Measurements from ENCODE around the gene CAPN3.

The CAPN3 gene

GRCh38 chr15:42395838-42396237, 36.5 kb downstream of the CAPN3 start:
- DNase-seq (ENCODE audit: low spot score): no peak
- no peak for TF ChIP-seq CTCF (IDR thresholded peaks at IDR 0.05; ENCODE audit: extremely low read depth, insufficient read depth, missing control alignments)
- in situ Hi-C loops (cut with MboI; ENCODE audit: low pct_unique_long_range_greater_than_20kb, low sequenced_read_pairs, unreplicated experiment): no loop called here

- TF ChIP-seq CTCF (IDR thresholded peaks at IDR 0.05; ENCODE audit: extremely low read depth, insufficient read depth, missing control alignments): no peak
- peak; percentile 56 for DNase-seq (ENCODE audit: low spot score)
- in situ Hi-C loops (cut with MboI; ENCODE audit: low pct_unique_long_range_greater_than_20kb, low sequenced_read_pairs, unreplicated experiment): no loop called here
Observed at GRCh38 chr15:42401544-42402454, 42.5 kb downstream of the CAPN3 start.

GRCh38 chr15:42402455-42403205, 43.3 kb downstream of the CAPN3 start:
- in situ Hi-C loops (cut with MboI; ENCODE audit: low pct_unique_long_range_greater_than_20kb, low sequenced_read_pairs, unreplicated experiment): no loop called here
- no peak for DNase-seq (ENCODE audit: low spot score)
- no peak for TF ChIP-seq CTCF (IDR thresholded peaks at IDR 0.05; ENCODE audit: extremely low read depth, insufficient read depth, missing control alignments)

- no peak for DNase-seq (ENCODE audit: low spot score)
- in situ Hi-C loops (cut with MboI; ENCODE audit: low pct_unique_long_range_greater_than_20kb, low sequenced_read_pairs, unreplicated experiment): no loop called here
- TF ChIP-seq CTCF (IDR thresholded peaks at IDR 0.05; ENCODE audit: extremely low read depth, insufficient read depth, missing control alignments): no peak
Observed at GRCh38 chr15:42403389-42403788, 44.1 kb downstream of the CAPN3 start.

GRCh38 chr15:42404461-42405235, 45.3 kb downstream of the CAPN3 start:
- no peak for DNase-seq (ENCODE audit: low spot score)
- TF ChIP-seq CTCF (IDR thresholded peaks at IDR 0.05; ENCODE audit: extremely low read depth, insufficient read depth, missing control alignments): no peak
- in situ Hi-C loops (cut with MboI; ENCODE audit: low pct_unique_long_range_greater_than_20kb, low sequenced_read_pairs, unreplicated experiment): no loop called here

GRCh38 chr15:42405863-42406482, 46.7 kb downstream of the CAPN3 start:
- no peak for TF ChIP-seq CTCF (IDR thresholded peaks at IDR 0.05; ENCODE audit: extremely low read depth, insufficient read depth, missing control alignments)
- in situ Hi-C loops (cut with MboI; ENCODE audit: low pct_unique_long_range_greater_than_20kb, low sequenced_read_pairs, unreplicated experiment): no loop called here
- no peak for DNase-seq (ENCODE audit: low spot score)
